Measurements from ENCODE around the gene LORICRIN.

DNA sequence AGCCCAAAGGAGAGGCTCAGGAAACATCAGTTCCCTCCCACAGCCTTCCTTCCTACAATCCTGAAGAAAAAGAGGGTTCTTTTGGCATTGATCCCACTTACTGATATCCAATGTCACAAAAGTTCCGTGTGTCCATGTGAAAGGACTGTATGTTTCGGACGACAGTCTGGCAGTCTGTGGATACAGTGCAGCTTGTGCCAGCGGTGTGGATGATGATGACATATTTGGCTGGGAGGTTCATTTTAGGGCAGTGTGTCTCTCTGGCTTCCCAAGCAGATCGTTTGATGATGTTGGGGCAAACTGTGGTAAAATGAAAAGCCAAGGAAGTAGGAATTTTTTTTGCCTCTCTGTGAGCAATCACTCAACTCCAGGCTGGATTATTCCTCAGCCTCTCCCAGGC is 42.8 kb downstream of the LORICRIN start:
- TF ChIP-seq EZH2 (IDR thresholded peaks at IDR 0.05; ENCODE audit: borderline replicate concordance, insufficient read depth, low read depth, low read length, poor library complexity, severe bottlenecking), result no peak
- TF ChIP-seq, protein P1, sequence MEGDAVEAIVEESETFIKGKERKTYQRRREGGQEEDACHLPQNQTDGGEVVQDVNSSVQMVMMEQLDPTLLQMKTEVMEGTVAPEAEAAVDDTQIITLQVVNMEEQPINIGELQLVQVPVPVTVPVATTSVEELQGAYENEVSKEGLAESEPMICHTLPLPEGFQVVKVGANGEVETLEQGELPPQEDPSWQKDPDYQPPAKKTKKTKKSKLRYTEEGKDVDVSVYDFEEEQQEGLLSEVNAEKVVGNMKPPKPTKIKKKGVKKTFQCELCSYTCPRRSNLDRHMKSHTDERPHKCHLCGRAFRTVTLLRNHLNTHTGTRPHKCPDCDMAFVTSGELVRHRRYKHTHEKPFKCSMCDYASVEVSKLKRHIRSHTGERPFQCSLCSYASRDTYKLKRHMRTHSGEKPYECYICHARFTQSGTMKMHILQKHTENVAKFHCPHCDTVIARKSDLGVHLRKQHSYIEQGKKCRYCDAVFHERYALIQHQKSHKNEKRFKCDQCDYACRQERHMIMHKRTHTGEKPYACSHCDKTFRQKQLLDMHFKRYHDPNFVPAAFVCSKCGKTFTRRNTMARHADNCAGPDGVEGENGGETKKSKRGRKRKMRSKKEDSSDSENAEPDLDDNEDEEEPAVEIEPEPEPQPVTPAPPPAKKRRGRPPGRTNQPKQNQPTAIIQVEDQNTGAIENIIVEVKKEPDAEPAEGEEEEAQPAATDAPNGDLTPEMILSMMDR (IDR thresholded peaks at IDR 0.05), result no peak

Data from B cell (primary cell).